Measurements from ENCODE around the gene NMU. TPM values are rescaled to one million over a fixed set of nuclear protein-coding genes. Genes with fewer than 3 reads are reported as not detected.

The NMU gene
- total RNA-seq, 1 experiment from 2014 or later: 22.6 TPM

DNA sequence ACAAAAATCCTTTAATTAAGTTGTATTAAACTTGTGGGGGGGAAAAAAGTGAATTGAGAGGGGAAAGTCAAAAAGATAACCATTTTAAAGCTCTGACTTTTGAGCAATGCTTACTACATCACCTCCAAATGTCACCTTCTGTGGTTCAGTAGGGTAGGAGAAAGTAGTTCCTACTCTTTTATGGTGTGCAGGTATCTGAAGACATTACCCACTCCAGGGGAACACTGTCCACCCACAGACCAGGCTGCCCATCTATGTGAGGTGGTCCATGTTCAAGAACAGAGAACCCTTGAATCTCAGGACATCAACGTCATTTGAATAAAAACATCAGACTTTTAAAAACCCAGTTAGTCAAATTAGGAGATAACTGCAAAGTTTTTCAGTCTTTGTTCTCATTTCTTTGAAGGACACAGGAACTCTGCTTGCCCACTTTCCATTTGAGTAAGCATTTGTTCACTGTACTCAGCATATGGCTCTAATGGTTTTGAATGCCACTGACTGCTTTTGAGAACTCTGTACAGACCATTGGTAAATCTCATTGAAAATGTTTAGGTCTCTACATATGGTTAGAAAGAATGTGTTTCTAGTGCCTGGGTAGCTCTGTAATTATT, 18.4 kb downstream of the NMU start:
- Histone ChIP-seq H3K27ac (no peak overlapping the region), H3K27me3 (ENCODE audit: insufficient read depth, low read depth) (no peaks in the 10 kb centered on the region), H2AFZ (no peak overlapping the region), H3K9me2 (ENCODE audit: insufficient read depth) (no peaks in the 10 kb centered on the region), H3K79me2 (ENCODE audit: low read depth) (no peaks in the 10 kb centered on the region), H3K4me1 (replicated peaks; ENCODE audit: insufficient read depth) (no peaks in the 10 kb centered on the region), H3K9me3 (ENCODE audit: insufficient read depth, low read depth) (no peaks in the 10 kb centered on the region), H3K4me3 (no peak overlapping the region), H3K36me3 (ENCODE audit: low read depth) (no peaks in the 10 kb centered on the region), H4K20me1 (ENCODE audit: insufficient read depth) (no peaks in the 10 kb centered on the region), H3F3A (ENCODE audit: insufficient read depth, low read depth) (no peaks in the 10 kb centered on the region), H3K4me2 (no peak overlapping the region)
- no TSS peak for BruUV-seq (replicated peaks)
- no peak for TF ChIP-seq EZH2 (IDR thresholded peaks at IDR 0.05; ENCODE audit: low read depth)
- TF ChIP-seq, protein P1, sequence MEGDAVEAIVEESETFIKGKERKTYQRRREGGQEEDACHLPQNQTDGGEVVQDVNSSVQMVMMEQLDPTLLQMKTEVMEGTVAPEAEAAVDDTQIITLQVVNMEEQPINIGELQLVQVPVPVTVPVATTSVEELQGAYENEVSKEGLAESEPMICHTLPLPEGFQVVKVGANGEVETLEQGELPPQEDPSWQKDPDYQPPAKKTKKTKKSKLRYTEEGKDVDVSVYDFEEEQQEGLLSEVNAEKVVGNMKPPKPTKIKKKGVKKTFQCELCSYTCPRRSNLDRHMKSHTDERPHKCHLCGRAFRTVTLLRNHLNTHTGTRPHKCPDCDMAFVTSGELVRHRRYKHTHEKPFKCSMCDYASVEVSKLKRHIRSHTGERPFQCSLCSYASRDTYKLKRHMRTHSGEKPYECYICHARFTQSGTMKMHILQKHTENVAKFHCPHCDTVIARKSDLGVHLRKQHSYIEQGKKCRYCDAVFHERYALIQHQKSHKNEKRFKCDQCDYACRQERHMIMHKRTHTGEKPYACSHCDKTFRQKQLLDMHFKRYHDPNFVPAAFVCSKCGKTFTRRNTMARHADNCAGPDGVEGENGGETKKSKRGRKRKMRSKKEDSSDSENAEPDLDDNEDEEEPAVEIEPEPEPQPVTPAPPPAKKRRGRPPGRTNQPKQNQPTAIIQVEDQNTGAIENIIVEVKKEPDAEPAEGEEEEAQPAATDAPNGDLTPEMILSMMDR (conservative IDR thresholded peaks at IDR 0.05): no peak
- intact Hi-C loops (cut with micrococcal nuclease; ENCODE audit: unreplicated experiment): no loop called here
- DNase-seq: no peak
- ChIA-PET CTCF (no interaction called here), POLR2A (ENCODE audit: unreplicated experiment) (no interaction called here)

DNA sequence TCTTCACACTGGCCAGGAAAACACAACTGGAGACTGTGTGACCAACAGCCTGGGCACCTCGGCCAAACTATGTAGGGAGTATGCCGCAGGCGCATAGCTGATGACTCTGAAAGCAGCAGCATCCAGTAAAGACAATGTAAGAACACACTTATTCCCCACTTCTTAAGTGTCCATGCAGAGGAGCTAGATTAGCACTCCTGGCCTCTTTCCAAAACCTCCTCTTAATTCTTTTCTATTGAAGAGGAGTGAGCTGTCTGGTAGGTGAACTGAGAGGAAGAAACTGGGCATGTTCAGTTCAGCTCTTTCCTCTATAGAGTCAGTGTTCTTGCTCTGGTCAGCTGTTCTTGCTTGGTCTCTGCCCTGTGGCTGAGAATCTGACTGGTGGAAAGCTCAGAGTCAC, 21.1 kb downstream of the NMU start:
- Histone ChIP-seq H3K4me2 (no peak overlapping the region), H3K27ac (no peak overlapping the region), H3K9me2 (ENCODE audit: insufficient read depth) (no peaks in the 10 kb centered on the region), H3K79me2 (ENCODE audit: low read depth) (no peaks in the 10 kb centered on the region), H4K20me1 (ENCODE audit: insufficient read depth) (no peaks in the 10 kb centered on the region), H3F3A (ENCODE audit: insufficient read depth, low read depth) (0 out of 2 replicates have a peak, but pooled peaks cover 2% of the 10 kb centered on the region), H3K4me3 (no peak overlapping the region), H2AFZ (no peak overlapping the region), H3K4me1 (replicated peaks; ENCODE audit: insufficient read depth) (peaks cover 2% of the 10 kb centered on the region; the same call in 1 of the 2 replicates), H3K36me3 (ENCODE audit: low read depth) (no peaks in the 10 kb centered on the region), H3K9me3 (ENCODE audit: insufficient read depth, low read depth) (no peaks in the 10 kb centered on the region), H3K27me3 (ENCODE audit: insufficient read depth, low read depth) (no peaks in the 10 kb centered on the region)
- ChIA-PET CTCF (no interaction called here), POLR2A (ENCODE audit: unreplicated experiment) (no interaction called here)
- intact Hi-C loops (cut with micrococcal nuclease; ENCODE audit: unreplicated experiment): no loop called here
- DNase-seq: no peak
- no TSS peak for BruUV-seq (replicated peaks)
- no peak for TF ChIP-seq EZH2 (IDR thresholded peaks at IDR 0.05; ENCODE audit: low read depth)
- TF ChIP-seq, protein P1 (conservative IDR thresholded peaks at IDR 0.05): no peak

DNA sequence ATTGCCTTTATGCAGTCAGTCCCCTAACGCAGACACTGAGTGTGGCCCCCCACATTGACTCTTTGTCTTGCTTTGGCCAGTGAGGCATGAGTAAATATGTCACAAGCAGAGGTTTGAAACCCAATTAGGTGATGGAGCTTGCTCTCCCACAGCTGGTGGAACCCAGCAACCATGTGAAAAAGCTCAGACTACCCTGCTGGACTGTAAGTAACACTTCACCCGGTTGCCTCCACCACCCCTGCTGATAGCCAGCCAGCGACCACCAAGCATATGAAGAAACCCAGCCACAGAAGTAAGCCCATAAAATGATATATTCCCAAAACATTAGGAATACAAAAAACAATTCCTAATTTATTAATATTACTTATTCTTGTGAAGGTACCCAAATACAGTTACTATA, 22.5 kb downstream of the NMU start:
- TF ChIP-seq, protein P1 (conservative IDR thresholded peaks at IDR 0.05): no peak
- no peak for TF ChIP-seq EZH2 (IDR thresholded peaks at IDR 0.05; ENCODE audit: low read depth)
- H3K9me3 ChIP-seq (ENCODE audit: insufficient read depth, low read depth): no peaks in the 10 kb centered on the region
- DNase-seq: no peak
- H3K4me3 ChIP-seq: no peak overlapping the region
- intact Hi-C loops (cut with micrococcal nuclease; ENCODE audit: unreplicated experiment): no loop called here
- no peak overlapping the region for H3K4me2 ChIP-seq
- H3K27me3 ChIP-seq (ENCODE audit: insufficient read depth, low read depth): no peaks in the 10 kb centered on the region
- peaks cover 13% of the 10 kb centered on the region; the same call in 1 of the 2 replicates for H3F3A ChIP-seq (ENCODE audit: insufficient read depth, low read depth)
- H2AFZ ChIP-seq: no peak overlapping the region
- POLR2A ChIA-PET (ENCODE audit: unreplicated experiment): no interaction called here
- no peak overlapping the region for H3K27ac ChIP-seq
- H3K4me1 ChIP-seq (replicated peaks; ENCODE audit: insufficient read depth): peaks cover 14% of the 10 kb centered on the region
- no peaks in the 10 kb centered on the region for H3K36me3 ChIP-seq (ENCODE audit: low read depth)
- H3K9me2 ChIP-seq (ENCODE audit: insufficient read depth): no peaks in the 10 kb centered on the region
- CTCF ChIA-PET: no interaction called here
- H3K79me2 ChIP-seq (ENCODE audit: low read depth): no peaks in the 10 kb centered on the region
- H4K20me1 ChIP-seq (ENCODE audit: insufficient read depth): no peaks in the 10 kb centered on the region
- BruUV-seq (replicated peaks): no TSS peak
